Ectodermal cell (in vitro differentiated cells): ENCODE results near the gene VWC2.

Experiments used
- H3K27ac ChIP-seq: 2 replicates; pipeline ENCODE4 v1.7.0; 2013; ENCODE audit warnings: mild to moderate bottlenecking, low read depth, low read length; ENCODE audit not compliant: insufficient read depth, poor library complexity, severe bottlenecking
- H3K27me3 ChIP-seq: 2 replicates; pipeline ENCODE4 v1.7.0; 2013; ENCODE audit warnings: mild to moderate bottlenecking, low read length; ENCODE audit not compliant: insufficient read depth, control insufficient read depth, poor library complexity, severe bottlenecking
- H3K36me3 ChIP-seq: one replicate; pipeline ENCODE4 v1.7.0; 2013; ENCODE audit warnings: low read length; ENCODE audit not compliant: control insufficient read depth, insufficient read depth
- H3K4me1 ChIP-seq: one replicate; pipeline ENCODE4 v1.7.0; 2013; ENCODE audit warnings: low read length; ENCODE audit not compliant: control insufficient read depth, insufficient read depth
- H3K4me3 ChIP-seq: 2 replicates; pipeline ENCODE4 v1.7.0; 2013; ENCODE audit warnings: low read depth, low read length, control low read depth; ENCODE audit not compliant: insufficient read depth
- H3K9me3 ChIP-seq: 2 replicates; pipeline ENCODE4 v1.7.0; 2013; ENCODE audit warnings: mild to moderate bottlenecking, low read length, moderate library complexity; ENCODE audit not compliant: control insufficient read depth
- WGBS, 2 experiments: methylation state at CpG; one replicate each; pipeline ENCODE4 v1.1.7; 2013; ENCODE audit warnings: missing lambda C conversion rate in 2 of 2; 5-methylcytosine and 5-hydroxymethylcytosine counted together

The VWC2 gene

DNA sequence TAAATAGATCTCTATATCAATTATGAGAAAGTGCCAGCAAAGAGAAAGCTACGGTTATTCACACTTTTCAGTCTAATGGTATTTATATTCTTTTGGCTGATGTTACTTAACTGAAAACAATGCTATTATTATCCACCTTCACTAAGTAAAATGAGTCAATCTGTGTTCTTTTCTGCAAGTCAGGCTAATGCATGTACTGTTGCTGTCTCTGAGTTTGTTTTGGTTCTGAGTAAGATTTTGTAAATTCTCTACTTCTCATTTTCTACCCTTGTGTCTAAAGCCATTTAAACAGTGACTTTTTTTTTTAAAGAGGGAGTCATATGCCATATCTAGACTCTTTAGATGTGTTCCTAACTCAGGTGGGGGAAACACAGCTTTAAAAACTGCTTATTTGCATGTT lies 7.5 kb downstream of the VWC2 start:
- Histone ChIP-seq H3K27me3 (peaks cover 13% of the 10 kb centered on the region), H3K4me3 (no peak overlapping the region), H3K36me3 (no peaks in the 10 kb centered on the region), H3K9me3 (no peaks in the 10 kb centered on the region), H3K27ac (no peak overlapping the region), H3K4me1 (no peaks in the 10 kb centered on the region)
- WGBS, 2 experiments = 100% methylated on average over 1 of the region's 1 CpG; no CpG with 5 or more reads in 1 of the 2 experiments

DNA sequence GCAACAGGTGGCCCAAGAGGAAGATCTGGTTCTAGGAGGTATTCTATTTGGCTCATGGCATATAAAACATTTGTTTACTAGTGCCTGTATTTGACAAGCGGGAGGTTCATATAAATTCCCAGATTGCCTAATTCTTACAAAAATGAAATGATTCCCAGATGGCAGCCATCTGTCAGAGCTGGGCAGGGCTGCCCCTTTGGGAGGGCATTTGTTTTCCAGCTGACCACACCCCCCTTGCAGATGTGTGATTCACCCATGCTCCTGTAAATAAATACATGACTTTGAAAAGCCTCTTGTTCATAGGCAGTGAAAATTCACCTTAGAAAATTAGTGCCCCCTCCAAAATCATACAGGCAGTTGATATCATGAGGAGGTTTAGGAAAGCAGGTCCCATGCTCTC lies 8.6 kb downstream of the VWC2 start:
- 83 to 100% methylated on average over 1 of the region's 1 CpG for WGBS, 2 experiments
- no peak overlapping the region for H3K27ac ChIP-seq
- no peaks in the 10 kb centered on the region for H3K36me3 ChIP-seq
- H3K4me3 ChIP-seq = no peak overlapping the region
- H3K4me1 ChIP-seq = no peaks in the 10 kb centered on the region
- H3K27me3 ChIP-seq = peaks cover 2% of the 10 kb centered on the region
- H3K9me3 ChIP-seq = no peaks in the 10 kb centered on the region

GRCh38 chr7:49783446-49783845 lies 10.0 kb downstream of the VWC2 start:
- Histone ChIP-seq H3K4me3 (no peak overlapping the region), H3K4me1 (no peaks in the 10 kb centered on the region), H3K27me3 (no peaks in the 10 kb centered on the region), H3K9me3 (no peaks in the 10 kb centered on the region), H3K27ac (no peak overlapping the region), H3K36me3 (no peaks in the 10 kb centered on the region)
- WGBS, 2 experiments = 90 to 91% methylated on average over 7 of the region's 7 CpGs

DNA sequence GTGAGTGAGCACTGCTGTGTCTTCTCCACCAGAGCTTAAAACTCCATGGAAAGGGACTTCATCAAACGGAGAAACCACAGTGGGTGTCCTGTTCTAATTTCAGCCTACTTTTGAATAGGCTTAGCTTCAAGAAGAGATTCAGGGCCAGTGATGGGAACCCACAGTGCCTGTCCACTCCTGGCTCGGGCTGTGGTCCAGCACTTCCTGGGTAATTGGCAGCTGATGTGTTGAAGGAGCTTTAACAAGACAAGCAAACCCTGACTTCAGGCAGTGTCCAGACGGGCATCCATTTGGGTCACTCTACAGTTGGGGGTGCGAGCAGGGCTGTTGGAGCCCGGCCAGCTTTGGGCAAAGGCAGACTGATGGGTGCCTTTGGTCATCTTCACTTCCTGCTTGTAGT lies 14.5 kb downstream of the VWC2 start:
- Histone ChIP-seq H3K4me3 (no peak overlapping the region), H3K4me1 (peaks cover 12% of the 10 kb centered on the region), H3K36me3 (no peaks in the 10 kb centered on the region), H3K9me3 (no peaks in the 10 kb centered on the region), H3K27ac (no peak overlapping the region), H3K27me3 (no peaks in the 10 kb centered on the region)
- WGBS, 2 experiments = 92 to 93% methylated on average over 5 of the region's 5 CpGs

DNA sequence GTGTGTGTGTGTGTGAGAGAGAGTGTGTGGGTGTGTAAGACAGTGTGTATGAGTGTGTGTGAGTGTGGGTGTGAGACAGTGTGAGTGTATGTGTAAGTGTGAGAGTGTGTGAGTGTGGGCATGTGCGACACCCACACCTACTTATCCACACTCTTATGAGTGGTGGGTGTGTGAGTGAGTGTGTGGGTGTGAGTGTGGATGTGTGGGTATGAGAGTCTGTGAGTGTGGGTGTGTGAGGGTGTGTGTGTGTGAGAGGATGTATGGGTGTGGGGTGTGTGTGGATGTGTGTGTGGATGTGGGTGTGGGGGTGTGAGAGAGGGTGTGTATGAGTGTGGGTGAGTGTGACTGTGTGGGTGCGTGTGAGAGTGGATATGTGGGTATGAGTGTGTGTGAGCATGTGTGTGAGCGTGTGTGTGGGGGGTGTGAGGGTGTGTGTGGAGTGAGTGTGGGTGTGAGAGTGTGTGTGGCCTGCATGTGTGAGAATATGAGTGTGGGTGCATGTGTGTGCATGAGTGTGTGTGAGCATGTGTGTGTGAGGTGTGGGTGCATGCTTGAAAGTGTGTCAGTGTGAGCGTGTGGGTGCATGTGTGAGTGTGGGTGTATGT lies 15.1 kb downstream of the VWC2 start:
- no peaks in the 10 kb centered on the region for H3K36me3 ChIP-seq
- no peak overlapping the region for H3K4me3 ChIP-seq
- WGBS, 2 experiments = 93% methylated on average over 3 to 4 of the region's 4 CpGs
- no peaks in the 10 kb centered on the region for H3K9me3 ChIP-seq
- peaks cover 12% of the 10 kb centered on the region for H3K4me1 ChIP-seq
- no peaks in the 10 kb centered on the region for H3K27me3 ChIP-seq
- H3K27ac ChIP-seq = no peak overlapping the region

DNA sequence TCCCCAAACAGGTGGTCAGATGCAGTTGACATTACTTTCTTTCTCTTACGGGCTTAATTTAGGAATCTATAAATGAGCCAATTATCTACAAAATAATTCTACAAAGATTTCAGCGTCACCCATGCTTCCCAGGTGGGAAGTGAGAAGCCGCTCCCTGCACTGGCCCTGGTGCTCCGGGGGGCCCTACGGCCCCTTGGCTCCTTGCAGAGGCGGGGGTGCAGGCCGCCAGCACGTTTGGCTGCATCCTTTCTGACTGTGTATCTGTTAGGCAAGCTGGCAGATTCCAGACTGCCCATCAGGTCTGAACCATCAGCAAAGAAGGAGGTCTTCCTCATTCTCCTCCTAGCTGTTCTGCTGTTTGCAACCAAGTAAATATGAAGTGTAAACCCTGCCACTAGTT lies 16.3 kb downstream of the VWC2 start:
- H3K4me3 ChIP-seq = no peak overlapping the region
- H3K4me1 ChIP-seq = peaks cover 12% of the 10 kb centered on the region
- no peaks in the 10 kb centered on the region for H3K9me3 ChIP-seq
- WGBS, 2 experiments = 80 to 85% methylated on average over 8 of the region's 8 CpGs
- no peak overlapping the region for H3K27ac ChIP-seq
- H3K36me3 ChIP-seq = no peaks in the 10 kb centered on the region
- H3K27me3 ChIP-seq = no peaks in the 10 kb centered on the region

DNA sequence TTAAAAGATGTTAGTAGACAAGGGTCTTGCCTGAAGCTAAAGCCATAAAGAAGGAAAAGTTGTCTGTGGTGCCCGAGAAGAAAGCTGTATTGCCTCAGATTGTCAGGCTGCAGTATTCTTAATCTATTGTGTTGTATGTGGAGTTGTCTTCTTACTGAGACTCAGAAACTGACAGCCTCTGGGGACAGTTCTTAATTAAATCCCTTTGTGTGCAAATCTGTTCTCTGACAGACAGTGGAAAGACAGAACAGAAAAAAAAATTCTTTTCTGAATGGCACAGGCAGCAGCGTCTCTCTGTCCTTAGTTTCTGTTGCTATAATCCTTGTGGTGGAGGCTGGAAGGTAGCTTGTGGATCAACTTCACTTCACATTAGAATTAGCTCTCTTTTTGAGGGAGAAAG lies 16.8 kb downstream of the VWC2 start:
- H3K27ac ChIP-seq = peak overlapping the region; percentile 60
- H3K4me3 ChIP-seq = no peak overlapping the region
- peaks cover 12% of the 10 kb centered on the region for H3K4me1 ChIP-seq
- no peaks in the 10 kb centered on the region for H3K36me3 ChIP-seq
- WGBS, 2 experiments = 38 to 44% methylated on average over 2 of the region's 2 CpGs
- no peaks in the 10 kb centered on the region for H3K9me3 ChIP-seq
- H3K27me3 ChIP-seq = no peaks in the 10 kb centered on the region

GRCh38 chr7:49791088-49791741 lies 17.8 kb downstream of the VWC2 start:
- H3K36me3 ChIP-seq = no peaks in the 10 kb centered on the region
- H3K9me3 ChIP-seq = no peaks in the 10 kb centered on the region
- no peaks in the 10 kb centered on the region for H3K27me3 ChIP-seq
- peaks cover 12% of the 10 kb centered on the region for H3K4me1 ChIP-seq
- whole genome bisulfite sequencing, 2 experiments = 35 to 36% methylated on average over 7 of the region's 7 CpGs
- H3K4me3 ChIP-seq = no peak overlapping the region
- H3K27ac ChIP-seq = no peak overlapping the region

- no peaks in the 10 kb centered on the region for H3K27me3 ChIP-seq
- 71 to 73% methylated on average over 6 of the region's 6 CpGs for WGBS, 2 experiments
Observed at GRCh38 chr7:49797987-49798660, 24.7 kb downstream of the VWC2 start.

GRCh38 chr7:49800031-49800430 lies 26.6 kb downstream of the VWC2 start:
- no peak overlapping the region for H3K27ac ChIP-seq
- H3K27me3 ChIP-seq = no peaks in the 10 kb centered on the region
- WGBS, 2 experiments = 93 to 96% methylated on average over 5 of the region's 5 CpGs
- no peaks in the 10 kb centered on the region for H3K36me3 ChIP-seq
- no peaks in the 10 kb centered on the region for H3K4me1 ChIP-seq
- H3K9me3 ChIP-seq = no peaks in the 10 kb centered on the region
- no peak overlapping the region for H3K4me3 ChIP-seq

More at GRCh38 chr7:49797987-49798660, 24.7 kb downstream of the VWC2 start:
- H3K36me3 ChIP-seq = no peaks in the 10 kb centered on the region
- no peaks in the 10 kb centered on the region for H3K4me1 ChIP-seq
- no peak overlapping the region for H3K4me3 ChIP-seq
- H3K27ac ChIP-seq = no peak overlapping the region
- H3K9me3 ChIP-seq = no peaks in the 10 kb centered on the region
